Type B pancreatic cell (in vitro differentiated cells): ENCODE measurements around the gene FYCO1. TPM values are rescaled to one million over a fixed set of nuclear protein-coding genes. Genes with fewer than 3 reads are reported as not detected.

ENCODE experiments used
- DNase-seq: peaks from one replicate; pipeline ENCODE4 v3.0.0; 2021; ENCODE audit warnings: mixed read lengths; ENCODE audit not compliant: unreplicated experiment; ENCODE audit errors: extremely low spot score
- H3K27ac Mint-ChIP-seq: 2 replicates; pipeline ENCODE4 v1.8.0; 2021; ENCODE audit warnings: mild to moderate bottlenecking, mixed read lengths
- H3K27me3 Mint-ChIP-seq: 2 replicates; pipeline ENCODE4 v1.8.0; 2021; ENCODE audit warnings: mixed read lengths
- H3K36me3 Mint-ChIP-seq: 2 replicates; pipeline ENCODE4 v1.8.0; 2021; ENCODE audit warnings: mixed read lengths
- H3K4me1 Mint-ChIP-seq: one replicate; pipeline ENCODE4 v1.8.0; 2021; ENCODE audit warnings: mixed read lengths; ENCODE audit not compliant: unreplicated experiment
- H3K4me3 Mint-ChIP-seq: 2 replicates; pipeline ENCODE4 v1.8.0; 2021; ENCODE audit warnings: mild to moderate bottlenecking, mixed read lengths
- H3K9me3 Mint-ChIP-seq: 2 replicates; pipeline ENCODE4 v1.8.0; 2021; ENCODE audit warnings: mixed read lengths
- CTCF ChIP-seq: fragments of 200-600 bp; sonication (generic); conservative IDR thresholded peaks from 2 replicates; pipeline ENCODE4 v1.5.0; 2021; ENCODE audit warnings: antibody characterized with exemption, mild to moderate bottlenecking
- total RNA-seq: library from RNA; stranded (reverse); gene quantifications from 2 replicates; pipeline ENCODE4 v1.2.1, GENCODE V29; 2021; ENCODE audit warnings: low replicate concordance

The FYCO1 gene
- total RNA-seq, 1 donor from 2014 or later: 15.2 TPM

- Mint-ChIP-seq H3K27me3 (no peaks in the 10 kb centered on the region), H3K4me1 (peaks cover 6% of the 10 kb centered on the region), H3K27ac (no peak overlapping the region), H3K4me3 (no peak overlapping the region), H3K36me3 (peaks cover 21% of the 10 kb centered on the region), H3K9me3 (no peaks in the 10 kb centered on the region)
- DNase-seq: no peak
- TF ChIP-seq CTCF: no peak
Observed at GRCh38 chr3:45974686-45975085, 20.9 kb downstream of the FYCO1 start.

- Mint-ChIP-seq H3K9me3 (no peaks in the 10 kb centered on the region), H3K27ac (no peak overlapping the region), H3K27me3 (no peaks in the 10 kb centered on the region), H3K4me3 (no peak overlapping the region), H3K4me1 (no peaks in the 10 kb centered on the region), H3K36me3 (peaks cover 14% of the 10 kb centered on the region)
- TF ChIP-seq CTCF: no peak
- no peak for DNase-seq
Observed at GRCh38 chr3:45972534-45973402, 22.9 kb downstream of the FYCO1 start.

GRCh38 chr3:45969953-45970352 lies 25.7 kb downstream of the FYCO1 start:
- no peaks in the 10 kb centered on the region for H3K4me1 Mint-ChIP-seq
- DNase-seq: no peak
- no peak for TF ChIP-seq CTCF
- no peaks in the 10 kb centered on the region for H3K27me3 Mint-ChIP-seq
- no peak overlapping the region for H3K27ac Mint-ChIP-seq
- H3K4me3 Mint-ChIP-seq: no peak overlapping the region
- H3K9me3 Mint-ChIP-seq: no peaks in the 10 kb centered on the region
- peaks cover 14% of the 10 kb centered on the region for H3K36me3 Mint-ChIP-seq

GRCh38 chr3:45969116-45969515 lies 26.5 kb downstream of the FYCO1 start:
- Mint-ChIP-seq H3K4me1 (no peaks in the 10 kb centered on the region), H3K36me3 (peaks cover 15% of the 10 kb centered on the region)
- DNase-seq: no peak

GRCh38 chr3:45968706-45969105 lies 26.9 kb downstream of the FYCO1 start:
- no peak for DNase-seq
- H3K27me3 Mint-ChIP-seq: no peaks in the 10 kb centered on the region
- no peak overlapping the region for H3K4me3 Mint-ChIP-seq
- H3K27ac Mint-ChIP-seq: no peak overlapping the region
- H3K36me3 Mint-ChIP-seq: peaks cover 18% of the 10 kb centered on the region
- no peaks in the 10 kb centered on the region for H3K4me1 Mint-ChIP-seq
- no peaks in the 10 kb centered on the region for H3K9me3 Mint-ChIP-seq
- TF ChIP-seq CTCF: no peak

More at GRCh38 chr3:45969116-45969515, 26.5 kb downstream of the FYCO1 start:
- no peaks in the 10 kb centered on the region for H3K27me3 Mint-ChIP-seq
- H3K9me3 Mint-ChIP-seq: no peaks in the 10 kb centered on the region
- H3K27ac Mint-ChIP-seq: no peak overlapping the region
- no peak for TF ChIP-seq CTCF
- no peak overlapping the region for H3K4me3 Mint-ChIP-seq
